Left cardiac atrium (tissue), 4 donors: ENCODE measurements around the gene PDLIM4. TPM values are rescaled to one million over a fixed set of nuclear protein-coding genes. Genes with fewer than 3 reads are reported as not detected.

ENCODE experiments used
- ATAC-seq, 2 donors: fragments of 200-7000 bp; cut with Tn5 transposase; one replicate each; pipeline ENCODE4 v1.9.1; 2020; ENCODE audit warnings: mild to moderate bottlenecking in 2 of 2, moderate library complexity in 2 of 2
- DNase-seq: peaks from one replicate; pipeline ENCODE4 v3.0.0-alpha.2; 2020
- intact Hi-C, 2 donors: fragments of 100-400 bp; cut with DNase I; formaldehyde crosslinking; loops; one replicate each; pipeline versions ENCODE4 v1.14.1 to v1.15.1; 2022 to 2023
- total RNA-seq, 2 donors: library from RNA; stranded (reverse); fragmentation: NEBNext Ultra II Directional; extraction: Animal tissue kit (Norgen Biotek cat#: 25700); gene quantifications; one replicate each; pipeline ENCODE4 v1.2.1, GENCODE V29; 2021
- donor health status: DM: no; HTN: yes; CAD: no.
- donor health status: DM: no; HTN: yes; CAD: no; lungs with severe emphysema.
- donor health status: DM: yes; HTN: yes; CAD: no.
- donor health status: Dilated cardiomyopathy.

The PDLIM4 gene
- total RNA-seq, 2 donors from 2014 or later: 12.4 to 38.5 TPM

- peak; percentile 78 for DNase-seq
- intact Hi-C loops: loop anchor here in 1 of 2 donors (5.0 kb wide), 2 partner anchors 33 to 37 kb away; no protein-coding TSS in a partner anchor
Observed at GRCh38 chr5:132225165-132226032, 32.1 kb upstream of the PDLIM4 start.

GRCh38 chr5:132226516-132227234 is 30.8 kb upstream of the PDLIM4 start:
- peak; percentile 61 for DNase-seq
- intact Hi-C loops: loop anchor here in 1 of 2 donors (5.0 kb wide), 2 partner anchors 34 to 36 kb away; no protein-coding TSS in a partner anchor
- peak; percentile 27 to 39 for ATAC-seq

More at GRCh38 chr5:132225165-132226032, 32.1 kb upstream of the PDLIM4 start:
- ATAC-seq: peak; percentile 5 to 49

GRCh38 chr5:132227235-132227484 is 30.3 kb upstream of the PDLIM4 start:
- intact Hi-C loops: loop anchor here in 1 of 2 donors (5.0 kb wide), 2 partner anchors 35 kb away; no protein-coding TSS in a partner anchor

GRCh38 chr5:132227485-132228240 is 29.8 kb upstream of the PDLIM4 start, which contains the start of gene P4HA2:
Gene P4HA2 (minus strand): TSS chr5:132227853. CDS start chr5:132218626, 9,227 bp downstream.
- peak; percentile 85 to 86 for ATAC-seq
- DNase-seq: peak; percentile 86
- intact Hi-C loops: loop anchor here in 1 of 2 donors (5.0 kb wide), 2 partner anchors 35 kb away; no protein-coding TSS in a partner anchor

More at GRCh38 chr5:132227235-132227484, 30.3 kb upstream of the PDLIM4 start:
- no peak for DNase-seq
- no peak for ATAC-seq

GRCh38 chr5:132228241-132229035 is 29.1 kb upstream of the PDLIM4 start:
- DNase-seq (no peak), ATAC-seq (no peak)
- intact Hi-C loops: loop anchor here in 1 of 2 donors (5.0 kb wide), 2 partner anchors 34 to 36 kb away; no protein-coding TSS in a partner anchor

GRCh38 chr5:132229236-132229635 is 28.3 kb upstream of the PDLIM4 start:
- DNase-seq (no peak), ATAC-seq (no peak)
- intact Hi-C loops: loop anchor here in 1 of 2 donors (5.0 kb wide), 2 partner anchors 33 to 37 kb away; no protein-coding TSS in a partner anchor

- no peak for ATAC-seq
- no peak for DNase-seq
- intact Hi-C loops: loop anchor here in 1 of 2 donors (10.0 kb wide), 1 partner anchor 54 kb away; no protein-coding TSS in a partner anchor
Observed at GRCh38 chr5:132230871-132231270, 26.6 kb upstream of the PDLIM4 start.

- intact Hi-C loops: loop anchor here in 1 of 2 donors (10.0 kb wide), 1 partner anchor 52 kb away; no protein-coding TSS in a partner anchor
- DNase-seq (no peak), ATAC-seq (no peak)
Observed at GRCh38 chr5:132232465-132232864, 25.0 kb upstream of the PDLIM4 start.

- intact Hi-C loops: loop anchor here in 1 of 2 donors (10.0 kb wide), 1 partner anchor 52 kb away; no protein-coding TSS in a partner anchor
- no peak for DNase-seq
- ATAC-seq: no peak
Observed at GRCh38 chr5:132233081-132233480, 24.4 kb upstream of the PDLIM4 start.

GRCh38 chr5:132233811-132234683 is 23.4 kb upstream of the PDLIM4 start:
- no peak for ATAC-seq
- intact Hi-C loops: loop anchor here in 1 of 2 donors (10.0 kb wide), 1 partner anchor 51 kb away; no protein-coding TSS in a partner anchor
- DNase-seq: no peak

- DNase-seq (no peak), ATAC-seq (no peak)
- intact Hi-C loops: loop anchor here in 1 of 2 donors (10.0 kb wide), 1 partner anchor 50 kb away; no protein-coding TSS in a partner anchor
Observed at GRCh38 chr5:132234684-132235062, 22.8 kb upstream of the PDLIM4 start.

- DNase-seq (no peak), ATAC-seq (no peak)
- intact Hi-C loops: loop anchor here in 1 of 2 donors (10.0 kb wide), 1 partner anchor 49 kb away; no protein-coding TSS in a partner anchor
Observed at GRCh38 chr5:132235340-132235739, 22.2 kb upstream of the PDLIM4 start.

- no peak for DNase-seq
- ATAC-seq: no peak
- intact Hi-C loops: loop anchor here in 1 of 2 donors (10.0 kb wide), 1 partner anchor 48 kb away; no protein-coding TSS in a partner anchor
Observed at GRCh38 chr5:132237141-132237540, 20.4 kb upstream of the PDLIM4 start.

GRCh38 chr5:132237670-132238069 is 19.8 kb upstream of the PDLIM4 start:
- intact Hi-C loops: loop anchor here in 1 of 2 donors (10.0 kb wide), 1 partner anchor 47 kb away; no protein-coding TSS in a partner anchor
- DNase-seq: no peak
- no peak for ATAC-seq

- ATAC-seq (peak; percentile 77 to 81), DNase-seq (peak; percentile 76)
- intact Hi-C loops: loop anchor here in 1 of 2 donors (10.0 kb wide), 1 partner anchor 47 kb away; no protein-coding TSS in a partner anchor
Observed at GRCh38 chr5:132238169-132238744, 19.2 kb upstream of the PDLIM4 start.

GRCh38 chr5:132238901-132239500 is 18.5 kb upstream of the PDLIM4 start:
- intact Hi-C loops: loop anchor here in 1 of 2 donors (10.0 kb wide), 1 partner anchor 46 kb away; no protein-coding TSS in a partner anchor
- ATAC-seq (no peak), DNase-seq (no peak)
